ENCODE measurements around the gene TMEM156.

DNA sequence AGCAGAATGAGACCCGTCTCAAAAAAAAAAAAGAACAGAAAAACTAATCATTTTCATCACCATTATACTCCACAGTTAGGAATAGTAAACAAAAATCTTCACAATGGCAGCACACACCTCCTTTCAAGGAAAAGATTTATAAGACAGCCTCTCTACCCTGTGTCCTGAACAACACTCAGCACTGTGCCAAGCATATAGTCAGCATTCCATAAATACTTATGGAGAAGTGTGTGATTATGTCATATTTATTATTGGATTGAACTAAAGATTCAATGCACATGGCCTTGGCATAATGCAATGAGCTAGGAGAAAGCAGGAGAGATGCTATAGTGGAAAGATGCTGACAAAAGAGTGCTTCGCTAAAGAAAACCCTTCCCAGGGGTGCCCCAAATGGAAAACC lies 112.0 kb downstream of the TMEM156 start:
- TF ChIP-seq, protein P1, sequence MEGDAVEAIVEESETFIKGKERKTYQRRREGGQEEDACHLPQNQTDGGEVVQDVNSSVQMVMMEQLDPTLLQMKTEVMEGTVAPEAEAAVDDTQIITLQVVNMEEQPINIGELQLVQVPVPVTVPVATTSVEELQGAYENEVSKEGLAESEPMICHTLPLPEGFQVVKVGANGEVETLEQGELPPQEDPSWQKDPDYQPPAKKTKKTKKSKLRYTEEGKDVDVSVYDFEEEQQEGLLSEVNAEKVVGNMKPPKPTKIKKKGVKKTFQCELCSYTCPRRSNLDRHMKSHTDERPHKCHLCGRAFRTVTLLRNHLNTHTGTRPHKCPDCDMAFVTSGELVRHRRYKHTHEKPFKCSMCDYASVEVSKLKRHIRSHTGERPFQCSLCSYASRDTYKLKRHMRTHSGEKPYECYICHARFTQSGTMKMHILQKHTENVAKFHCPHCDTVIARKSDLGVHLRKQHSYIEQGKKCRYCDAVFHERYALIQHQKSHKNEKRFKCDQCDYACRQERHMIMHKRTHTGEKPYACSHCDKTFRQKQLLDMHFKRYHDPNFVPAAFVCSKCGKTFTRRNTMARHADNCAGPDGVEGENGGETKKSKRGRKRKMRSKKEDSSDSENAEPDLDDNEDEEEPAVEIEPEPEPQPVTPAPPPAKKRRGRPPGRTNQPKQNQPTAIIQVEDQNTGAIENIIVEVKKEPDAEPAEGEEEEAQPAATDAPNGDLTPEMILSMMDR (IDR thresholded peaks at IDR 0.05), result no peak
- no peak for TF ChIP-seq POLR2A (IDR thresholded peaks at IDR 0.05)
